ENCODE data around the gene PANK1.

Gene PANK1

DNA sequence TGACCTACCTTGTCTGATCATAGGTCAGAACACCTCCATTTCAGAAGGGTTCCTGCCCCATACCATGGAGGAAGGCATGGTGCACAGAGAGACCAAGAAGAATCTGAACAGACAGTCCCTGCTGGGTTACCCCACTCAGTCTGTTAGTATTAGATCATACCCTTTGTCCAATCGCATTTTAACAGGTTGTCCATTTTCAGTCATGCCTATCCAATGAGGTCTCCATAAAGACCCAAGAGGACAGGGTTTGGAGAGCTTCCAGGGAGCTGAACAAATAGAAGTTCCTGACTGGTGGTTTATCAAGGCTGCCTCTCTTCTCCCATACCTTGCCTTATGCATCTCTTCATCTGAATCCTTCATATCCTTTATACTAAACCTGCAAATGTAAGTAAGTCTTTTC, 88.4 kb downstream of the PANK1 start:
- Histone ChIP-seq H3F3A (ENCODE audit: insufficient read depth) (no peaks in the 10 kb centered on the region), H3K4me2 (ENCODE audit: low read depth, low read length, poor library complexity, severe bottlenecking) (no peak overlapping the region), H3K27me3 (ENCODE audit: low read length) (no peaks in the 10 kb centered on the region)

DNA sequence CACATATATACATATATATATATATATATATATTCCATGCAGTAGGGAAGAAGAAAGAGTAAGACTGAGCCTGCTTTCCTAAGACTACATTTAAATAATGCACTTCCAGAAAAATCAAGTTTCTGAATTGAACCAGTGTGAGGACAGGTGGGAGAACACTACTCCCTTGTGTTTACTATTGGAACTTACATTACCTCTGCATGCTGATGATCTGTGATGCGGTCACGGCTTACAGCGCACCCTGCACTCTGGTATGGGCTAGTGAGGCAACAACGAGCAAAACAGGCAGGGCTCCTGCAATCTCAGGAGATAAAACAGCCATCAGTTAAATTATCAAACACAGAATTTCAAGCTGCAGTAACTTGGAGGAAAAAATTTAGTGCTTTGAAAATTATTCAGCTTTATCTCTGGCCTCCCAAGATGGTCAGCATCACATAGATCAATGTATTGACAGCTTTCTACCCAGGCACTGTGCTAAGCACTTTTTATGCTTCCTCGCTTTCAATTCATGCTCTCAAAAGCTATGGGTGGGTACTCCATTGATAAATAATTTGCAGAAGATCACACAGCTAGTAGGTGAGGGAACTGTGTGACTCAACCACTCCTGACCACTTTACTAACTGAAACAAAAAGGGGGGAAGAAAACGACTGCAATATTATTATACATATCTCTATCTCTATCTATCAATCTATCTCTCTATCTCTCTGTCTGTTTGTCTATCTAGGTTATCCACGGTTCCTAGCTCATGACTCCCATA, 89.2 kb downstream of the PANK1 start:
- H4K20me1 ChIP-seq (ENCODE audit: low read depth, low read length) = no peaks in the 10 kb centered on the region
- H3F3A ChIP-seq (ENCODE audit: insufficient read depth) = no peaks in the 10 kb centered on the region
- H3K36me3 ChIP-seq (ENCODE audit: low read length) = no peaks in the 10 kb centered on the region
- H3K9me3 ChIP-seq (ENCODE audit: insufficient read depth, low read length) = no peaks in the 10 kb centered on the region
- H3K27me3 ChIP-seq (ENCODE audit: low read length) = no peaks in the 10 kb centered on the region
- no peak overlapping the region for H3K4me3 ChIP-seq (ENCODE audit: insufficient read depth, low read length, poor library complexity, severe bottlenecking)
- H3K79me2 ChIP-seq (ENCODE audit: insufficient read depth, low read length) = no peaks in the 10 kb centered on the region
- no peak overlapping the region for H3K9ac ChIP-seq (ENCODE audit: low read length)
- H3K4me2 ChIP-seq (ENCODE audit: low read depth, low read length, poor library complexity, severe bottlenecking) = no peak overlapping the region
- no peak overlapping the region for H3K27ac ChIP-seq (ENCODE audit: low read depth, low read length)
- no peak overlapping the region for H2AFZ ChIP-seq (ENCODE audit: low read depth, low read length, severe bottlenecking)
- no peaks in the 10 kb centered on the region for H3K9me2 ChIP-seq (replicated peaks; ENCODE audit: insufficient read depth, low read length)
- TF ChIP-seq EZH2phosphoT487 (conservative IDR thresholded peaks at IDR 0.05; ENCODE audit: low read length) = no peak
- TF ChIP-seq, protein P1, sequence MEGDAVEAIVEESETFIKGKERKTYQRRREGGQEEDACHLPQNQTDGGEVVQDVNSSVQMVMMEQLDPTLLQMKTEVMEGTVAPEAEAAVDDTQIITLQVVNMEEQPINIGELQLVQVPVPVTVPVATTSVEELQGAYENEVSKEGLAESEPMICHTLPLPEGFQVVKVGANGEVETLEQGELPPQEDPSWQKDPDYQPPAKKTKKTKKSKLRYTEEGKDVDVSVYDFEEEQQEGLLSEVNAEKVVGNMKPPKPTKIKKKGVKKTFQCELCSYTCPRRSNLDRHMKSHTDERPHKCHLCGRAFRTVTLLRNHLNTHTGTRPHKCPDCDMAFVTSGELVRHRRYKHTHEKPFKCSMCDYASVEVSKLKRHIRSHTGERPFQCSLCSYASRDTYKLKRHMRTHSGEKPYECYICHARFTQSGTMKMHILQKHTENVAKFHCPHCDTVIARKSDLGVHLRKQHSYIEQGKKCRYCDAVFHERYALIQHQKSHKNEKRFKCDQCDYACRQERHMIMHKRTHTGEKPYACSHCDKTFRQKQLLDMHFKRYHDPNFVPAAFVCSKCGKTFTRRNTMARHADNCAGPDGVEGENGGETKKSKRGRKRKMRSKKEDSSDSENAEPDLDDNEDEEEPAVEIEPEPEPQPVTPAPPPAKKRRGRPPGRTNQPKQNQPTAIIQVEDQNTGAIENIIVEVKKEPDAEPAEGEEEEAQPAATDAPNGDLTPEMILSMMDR (IDR thresholded peaks at IDR 0.05; ENCODE audit: insufficient read depth, low read length, poor library complexity, severe bottlenecking) = no peak

More for the DNA sequence above, 88.4 kb downstream of the PANK1 start:
- no peak overlapping the region for H3K27ac ChIP-seq (ENCODE audit: low read depth, low read length)
- H4K20me1 ChIP-seq (ENCODE audit: low read depth, low read length) = no peaks in the 10 kb centered on the region
- TF ChIP-seq EZH2phosphoT487 (conservative IDR thresholded peaks at IDR 0.05; ENCODE audit: low read length) = no peak
- TF ChIP-seq, protein P1 (IDR thresholded peaks at IDR 0.05; ENCODE audit: insufficient read depth, low read length, poor library complexity, severe bottlenecking) = no peak
- H3K9ac ChIP-seq (ENCODE audit: low read length) = no peak overlapping the region
- H3K9me2 ChIP-seq (replicated peaks; ENCODE audit: insufficient read depth, low read length) = no peaks in the 10 kb centered on the region
- no peak overlapping the region for H2AFZ ChIP-seq (ENCODE audit: low read depth, low read length, severe bottlenecking)
- no peaks in the 10 kb centered on the region for H3K9me3 ChIP-seq (ENCODE audit: insufficient read depth, low read length)
- no peak overlapping the region for H3K4me3 ChIP-seq (ENCODE audit: insufficient read depth, low read length, poor library complexity, severe bottlenecking)
- H3K36me3 ChIP-seq (ENCODE audit: low read length) = no peaks in the 10 kb centered on the region
- no peaks in the 10 kb centered on the region for H3K79me2 ChIP-seq (ENCODE audit: insufficient read depth, low read length)

DNA sequence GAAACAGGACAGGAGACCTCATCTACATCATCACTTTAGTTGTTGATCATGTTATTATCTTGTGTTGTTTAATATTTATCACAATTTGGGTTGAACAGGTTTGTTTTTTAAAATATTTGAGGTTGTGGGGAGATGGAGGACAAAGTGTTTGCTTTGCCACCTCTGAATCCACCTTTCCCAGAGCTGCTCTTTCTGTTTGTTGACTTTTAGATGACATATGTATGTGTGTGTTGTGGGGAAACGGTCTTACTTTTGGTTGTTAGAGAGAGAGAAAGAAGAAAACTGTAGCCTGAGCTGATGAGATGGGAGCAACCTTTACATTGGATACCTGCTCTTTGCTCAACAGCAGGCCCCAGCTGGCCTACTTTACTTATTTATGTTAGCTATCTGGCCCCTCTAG, 90.6 kb downstream of the PANK1 start:
- Histone ChIP-seq H4K20me1 (ENCODE audit: low read depth, low read length) (no peaks in the 10 kb centered on the region), H2AFZ (ENCODE audit: low read depth, low read length, severe bottlenecking) (no peak overlapping the region), H3K4me3 (ENCODE audit: insufficient read depth, low read length, poor library complexity, severe bottlenecking) (no peak overlapping the region), H3K36me3 (ENCODE audit: low read length) (no peaks in the 10 kb centered on the region), H3K9ac (ENCODE audit: low read length) (no peak overlapping the region), H3K9me2 (replicated peaks; ENCODE audit: insufficient read depth, low read length) (no peaks in the 10 kb centered on the region), H3F3A (ENCODE audit: insufficient read depth) (no peaks in the 10 kb centered on the region), H3K79me2 (ENCODE audit: insufficient read depth, low read length) (no peaks in the 10 kb centered on the region), H3K27me3 (ENCODE audit: low read length) (no peaks in the 10 kb centered on the region), H3K9me3 (ENCODE audit: insufficient read depth, low read length) (no peaks in the 10 kb centered on the region), H3K27ac (ENCODE audit: low read depth, low read length) (no peak overlapping the region), H3K4me2 (ENCODE audit: low read depth, low read length, poor library complexity, severe bottlenecking) (no peak overlapping the region)
- TF ChIP-seq, protein P1 (IDR thresholded peaks at IDR 0.05; ENCODE audit: insufficient read depth, low read length, poor library complexity, severe bottlenecking) = no peak
- no peak for TF ChIP-seq EZH2phosphoT487 (conservative IDR thresholded peaks at IDR 0.05; ENCODE audit: low read length)

Data from SU-DHL-6 (cell line).